GM13977 (cell line): Measurements from ENCODE around the gene GALNT9.

ENCODE experiments used
- DNase-seq: peaks from one replicate; pipeline ENCODE4 v3.0.0; 2012; ENCODE audit warnings: low spot score
- in situ Hi-C: fragments of 300-500 bp; cut with MboI; formaldehyde crosslinking; loops from one replicate; pipeline ENCODE4 v1.12.0; 2022; ENCODE audit warnings: low sequenced_read_pairs, low pct_unique_long_range_greater_than_20kb, mixed read lengths, inconsistent platforms; ENCODE audit not compliant: unreplicated experiment
- TF ChIP-seq, protein P1 (sequence below): IDR thresholded peaks from 2 replicates; pipeline ENCODE4 v1.5.1; 2012; ENCODE audit warnings: mild to moderate bottlenecking, control low read depth; ENCODE audit not compliant: insufficient read depth; ENCODE audit errors: extremely low read depth, missing control alignments

Gene GALNT9

DNA sequence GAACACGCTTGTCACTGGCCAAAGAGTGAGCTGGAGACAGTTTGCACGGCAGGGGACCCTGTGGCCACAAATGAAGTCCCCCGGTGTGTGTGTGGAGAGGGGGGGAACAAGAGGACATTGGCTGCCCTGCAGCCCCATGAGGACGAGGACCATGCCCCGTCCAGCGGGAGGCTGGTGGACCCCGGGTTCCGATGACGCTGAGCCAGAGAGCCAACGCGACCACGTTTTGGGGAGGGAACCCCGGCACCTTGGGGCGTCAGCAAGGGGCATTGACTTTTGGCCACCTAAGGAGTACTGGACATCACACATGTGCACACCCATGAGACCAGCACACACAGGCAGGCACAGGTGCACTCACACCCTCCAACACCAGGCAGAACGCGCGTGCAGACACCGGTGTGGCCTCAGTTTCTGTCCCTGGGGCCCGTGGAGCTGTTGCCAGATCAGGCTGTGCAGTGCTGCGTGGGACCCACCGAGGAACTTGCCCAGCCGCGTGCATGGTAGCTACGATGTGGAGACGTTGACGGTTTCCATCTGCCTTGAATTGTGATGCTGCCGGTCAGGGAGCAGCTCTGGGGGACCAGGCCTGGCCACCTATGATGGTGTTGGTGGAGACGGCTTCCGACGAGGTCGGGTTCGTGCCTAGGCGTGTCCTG is 158.6 kb downstream of the GALNT9 start:
- TF ChIP-seq, protein P1, sequence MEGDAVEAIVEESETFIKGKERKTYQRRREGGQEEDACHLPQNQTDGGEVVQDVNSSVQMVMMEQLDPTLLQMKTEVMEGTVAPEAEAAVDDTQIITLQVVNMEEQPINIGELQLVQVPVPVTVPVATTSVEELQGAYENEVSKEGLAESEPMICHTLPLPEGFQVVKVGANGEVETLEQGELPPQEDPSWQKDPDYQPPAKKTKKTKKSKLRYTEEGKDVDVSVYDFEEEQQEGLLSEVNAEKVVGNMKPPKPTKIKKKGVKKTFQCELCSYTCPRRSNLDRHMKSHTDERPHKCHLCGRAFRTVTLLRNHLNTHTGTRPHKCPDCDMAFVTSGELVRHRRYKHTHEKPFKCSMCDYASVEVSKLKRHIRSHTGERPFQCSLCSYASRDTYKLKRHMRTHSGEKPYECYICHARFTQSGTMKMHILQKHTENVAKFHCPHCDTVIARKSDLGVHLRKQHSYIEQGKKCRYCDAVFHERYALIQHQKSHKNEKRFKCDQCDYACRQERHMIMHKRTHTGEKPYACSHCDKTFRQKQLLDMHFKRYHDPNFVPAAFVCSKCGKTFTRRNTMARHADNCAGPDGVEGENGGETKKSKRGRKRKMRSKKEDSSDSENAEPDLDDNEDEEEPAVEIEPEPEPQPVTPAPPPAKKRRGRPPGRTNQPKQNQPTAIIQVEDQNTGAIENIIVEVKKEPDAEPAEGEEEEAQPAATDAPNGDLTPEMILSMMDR = no peak
- no peak for DNase-seq
- in situ Hi-C loops = no loop called here

DNA sequence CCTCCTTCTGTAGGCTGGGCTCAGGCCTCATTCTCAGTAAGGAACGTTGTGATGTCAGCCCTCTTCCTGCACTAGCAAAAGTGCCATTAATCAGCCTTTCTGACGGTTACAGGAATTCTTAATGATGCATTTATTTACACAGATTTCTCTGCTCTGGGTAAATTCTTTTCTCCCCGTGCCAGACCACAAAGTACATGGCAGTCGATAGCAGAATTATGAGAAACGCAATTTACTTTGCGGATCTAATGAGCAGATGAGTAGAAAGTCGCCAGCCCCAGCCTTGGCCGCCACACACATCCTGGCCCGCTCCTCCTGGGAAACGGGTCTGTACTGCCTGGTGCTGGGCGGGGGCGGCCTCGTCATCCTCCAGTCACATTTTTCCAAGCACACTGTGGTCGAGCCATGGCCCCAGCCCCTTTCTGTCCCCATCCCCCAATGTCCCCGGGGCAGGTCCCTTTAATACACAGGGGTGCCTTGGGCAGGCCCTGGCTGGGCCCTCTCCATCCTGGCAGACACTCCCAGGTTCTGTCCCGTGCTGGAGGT is 159.2 kb downstream of the GALNT9 start:
- in situ Hi-C loops = no loop called here
- DNase-seq = no peak
- TF ChIP-seq, protein P1 = no peak

DNA sequence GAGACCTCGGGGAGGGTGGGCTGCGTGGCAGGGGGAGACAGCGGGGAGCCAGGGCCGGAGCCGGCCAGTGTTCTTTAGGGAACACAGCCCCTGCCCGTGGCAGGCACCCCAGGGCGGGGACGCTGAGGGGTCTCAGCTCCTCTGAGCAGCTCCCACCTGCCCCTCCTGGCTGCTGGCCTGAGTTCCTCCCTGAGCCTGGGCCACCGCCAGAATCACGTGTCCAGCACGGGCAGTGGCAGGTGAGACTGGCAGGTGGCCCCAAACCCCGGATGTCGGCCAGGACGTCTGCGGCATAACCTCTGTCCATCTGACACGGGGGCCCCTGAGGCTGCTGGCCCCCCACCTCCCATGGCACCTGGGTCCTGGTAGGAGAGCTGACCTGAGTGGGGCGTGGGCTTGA is 160.0 kb downstream of the GALNT9 start:
- no peak for DNase-seq
- TF ChIP-seq, protein P1 = no peak
- in situ Hi-C loops = no loop called here

DNA sequence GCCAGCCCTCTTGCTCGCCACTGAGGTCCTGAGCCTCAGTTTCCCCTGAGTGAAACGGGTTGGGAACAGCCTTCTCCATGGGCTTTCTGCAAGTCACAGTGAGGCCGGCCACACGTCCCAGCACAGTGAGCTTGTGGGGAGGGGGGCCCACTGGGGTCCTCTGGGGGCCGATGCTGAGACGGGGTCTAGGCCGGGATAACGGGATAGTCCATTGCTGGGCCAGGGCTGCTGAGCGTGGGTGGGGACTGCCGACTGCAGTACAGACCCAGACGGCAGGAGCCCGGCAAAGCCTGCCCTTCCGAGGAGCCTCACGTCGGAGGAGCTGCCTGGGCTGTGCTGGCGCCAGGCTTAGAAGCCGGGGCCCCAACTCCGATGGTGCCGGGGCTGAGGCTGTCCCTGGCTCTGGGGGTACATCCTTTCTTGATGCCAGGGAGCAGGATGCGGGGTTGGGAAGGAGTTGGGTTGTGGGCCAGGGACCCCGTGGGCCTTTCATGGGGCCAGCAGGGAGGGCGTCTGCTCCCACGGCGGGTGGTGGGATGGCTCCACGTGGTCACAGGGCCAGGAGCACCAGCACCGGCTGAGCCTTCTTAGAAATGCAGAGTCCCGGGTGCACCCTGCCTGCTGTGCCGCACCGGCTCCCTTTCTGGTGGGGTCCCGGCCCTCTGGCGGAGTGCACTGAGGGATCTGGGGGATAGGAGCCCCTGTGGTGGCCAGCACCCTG is 160.9 kb downstream of the GALNT9 start:
- TF ChIP-seq, protein P1 = no peak
- in situ Hi-C loops = no loop called here

DNA sequence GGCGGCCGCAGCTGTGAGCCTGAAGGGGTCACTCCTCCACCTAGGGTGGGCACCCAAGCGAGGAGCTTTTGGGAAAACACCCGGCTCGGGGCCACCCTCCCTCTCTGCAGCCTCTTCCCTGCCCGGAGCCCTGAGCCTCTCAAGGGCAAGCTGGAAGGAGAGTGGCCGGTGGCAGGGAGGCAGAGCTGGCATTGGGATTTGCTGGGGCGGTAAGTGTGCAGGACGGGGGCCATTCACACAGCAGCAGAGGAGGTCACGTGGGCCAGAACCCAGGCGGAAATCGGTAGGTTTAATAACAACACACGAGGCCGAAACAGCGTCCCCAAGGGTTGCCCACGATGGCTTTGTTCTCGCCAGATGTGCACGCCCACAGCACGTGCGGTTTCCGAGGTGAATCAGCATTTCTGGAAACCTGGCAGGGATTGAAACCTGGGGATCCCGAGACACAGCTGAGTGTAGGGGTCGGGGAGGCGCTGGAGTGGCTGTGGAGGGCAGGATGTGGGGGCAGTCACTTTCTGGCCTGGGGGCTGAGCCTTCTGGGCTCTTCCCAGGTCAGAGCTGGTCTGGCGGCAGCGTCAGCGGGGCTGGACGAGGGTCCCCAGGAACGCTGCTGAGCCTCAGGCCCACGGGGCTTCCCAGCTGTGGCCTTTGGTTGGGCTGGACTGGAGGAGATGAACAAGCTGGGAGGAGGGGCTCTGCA is 161.6 kb downstream of the GALNT9 start:
- TF ChIP-seq, protein P1 = no peak
- DNase-seq = no peak
- in situ Hi-C loops = no loop called here

More for the DNA sequence above, 160.9 kb downstream of the GALNT9 start:
- no peak for DNase-seq

DNA sequence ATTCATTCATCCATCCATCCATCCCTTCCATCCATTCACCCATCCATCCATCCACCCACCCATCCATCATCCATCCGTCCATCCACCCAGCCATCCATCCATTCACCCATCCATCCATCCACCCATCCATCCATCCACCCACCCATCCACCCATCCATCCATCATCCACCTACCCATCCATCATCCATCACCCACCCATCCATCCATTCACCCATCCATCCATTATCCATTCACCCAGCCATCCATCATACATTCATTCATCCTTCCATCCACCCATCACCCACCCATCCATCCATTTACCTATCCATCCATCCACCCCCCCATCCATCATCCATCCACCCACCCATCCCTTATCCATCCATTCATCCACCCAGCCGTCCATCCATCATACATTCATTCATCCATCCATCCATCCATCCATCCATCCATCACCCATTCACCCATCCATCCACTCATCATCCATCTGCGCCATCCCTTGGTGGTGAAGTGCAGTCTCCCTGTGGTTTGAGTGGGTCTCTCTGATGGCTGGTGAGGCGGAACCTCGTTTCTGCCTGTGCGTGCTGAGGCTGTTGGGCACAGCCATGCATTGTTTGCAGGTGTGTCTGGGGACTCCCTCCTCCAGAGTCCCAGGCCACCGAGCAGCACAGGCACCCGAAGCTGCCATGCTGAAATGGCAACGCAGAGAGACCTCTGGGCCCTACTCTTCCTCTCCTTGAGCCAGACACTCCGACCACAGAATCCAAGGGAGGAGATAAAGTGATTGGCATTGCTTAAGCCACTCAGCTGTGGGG is 162.4 kb downstream of the GALNT9 start:
- TF ChIP-seq, protein P1 = no peak
- DNase-seq = no peak
- in situ Hi-C loops = no loop called here
